ENCODE measurements around the gene POLK. TPM values are rescaled to one million over a fixed set of nuclear protein-coding genes. Genes with fewer than 3 reads are reported as not detected.

The POLK gene
- total RNA-seq, 1 donor from 2014 or later, result 27.6 TPM

GRCh38 chr5:75617736-75618352 lies 106.2 kb downstream of the POLK start:
- Histone ChIP-seq H3K4me1 (ENCODE audit: insufficient read depth, low read length) (peaks cover 19% of the 10 kb centered on the region), H3K36me3 (ENCODE audit: insufficient read depth, low read length) (no peaks in the 10 kb centered on the region), H3K4me3 (ENCODE audit: insufficient read depth, low read depth, low read length) (no peak overlapping the region), H3K27me3 (ENCODE audit: insufficient read depth, low read length) (no peaks in the 10 kb centered on the region), H3K4me2 (ENCODE audit: low read length) (peak overlapping the region; percentile 52), H3K9me3 (ENCODE audit: insufficient read depth, low read depth, low read length) (no peaks in the 10 kb centered on the region), H2AFZ (ENCODE audit: low read depth, low read length) (no peak overlapping the region), H3K27ac (ENCODE audit: low read depth, low read length) (peak overlapping the region; percentile 26), H3K9ac (ENCODE audit: low read length) (peak overlapping the region; percentile 11), H3K79me2 (ENCODE audit: insufficient read depth, low read length) (no peaks in the 10 kb centered on the region), H4K20me1 (ENCODE audit: insufficient read depth, low read length) (no peaks in the 10 kb centered on the region)
- TF ChIP-seq, protein P1, sequence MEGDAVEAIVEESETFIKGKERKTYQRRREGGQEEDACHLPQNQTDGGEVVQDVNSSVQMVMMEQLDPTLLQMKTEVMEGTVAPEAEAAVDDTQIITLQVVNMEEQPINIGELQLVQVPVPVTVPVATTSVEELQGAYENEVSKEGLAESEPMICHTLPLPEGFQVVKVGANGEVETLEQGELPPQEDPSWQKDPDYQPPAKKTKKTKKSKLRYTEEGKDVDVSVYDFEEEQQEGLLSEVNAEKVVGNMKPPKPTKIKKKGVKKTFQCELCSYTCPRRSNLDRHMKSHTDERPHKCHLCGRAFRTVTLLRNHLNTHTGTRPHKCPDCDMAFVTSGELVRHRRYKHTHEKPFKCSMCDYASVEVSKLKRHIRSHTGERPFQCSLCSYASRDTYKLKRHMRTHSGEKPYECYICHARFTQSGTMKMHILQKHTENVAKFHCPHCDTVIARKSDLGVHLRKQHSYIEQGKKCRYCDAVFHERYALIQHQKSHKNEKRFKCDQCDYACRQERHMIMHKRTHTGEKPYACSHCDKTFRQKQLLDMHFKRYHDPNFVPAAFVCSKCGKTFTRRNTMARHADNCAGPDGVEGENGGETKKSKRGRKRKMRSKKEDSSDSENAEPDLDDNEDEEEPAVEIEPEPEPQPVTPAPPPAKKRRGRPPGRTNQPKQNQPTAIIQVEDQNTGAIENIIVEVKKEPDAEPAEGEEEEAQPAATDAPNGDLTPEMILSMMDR (IDR thresholded peaks at IDR 0.05; ENCODE audit: insufficient read depth, low read depth, low read length), result no peak
- no peak for TF ChIP-seq EZH2 (IDR thresholded peaks at IDR 0.05; ENCODE audit: insufficient read depth, low read length)
- FAIRE-seq (peak; percentile 47), DNase-seq (ENCODE audit: low read depth) (peak; percentile 86)
- H3K27me3 Mint-ChIP-seq (ENCODE audit: low read depth, unreplicated experiment), result no peaks in the 10 kb centered on the region
- H3K27ac Mint-ChIP-seq (ENCODE audit: unreplicated experiment), result peak overlapping the region; percentile 91
- peaks cover 20% of the 10 kb centered on the region for H3K4me1 Mint-ChIP-seq (ENCODE audit: low read depth, unreplicated experiment)
- H3K9me3 Mint-ChIP-seq (ENCODE audit: unreplicated experiment), result no peaks in the 10 kb centered on the region
- H3K4me3 Mint-ChIP-seq (ENCODE audit: unreplicated experiment), result peak overlapping the region; percentile 43
- H3K36me3 Mint-ChIP-seq (ENCODE audit: low read depth, unreplicated experiment), result no peaks in the 10 kb centered on the region

GRCh38 chr5:75620184-75620959 lies 108.7 kb downstream of the POLK start:
- H4K20me1 ChIP-seq (ENCODE audit: insufficient read depth, low read length), result no peaks in the 10 kb centered on the region
- TF ChIP-seq, protein P1 (IDR thresholded peaks at IDR 0.05; ENCODE audit: insufficient read depth, low read depth, low read length), result no peak
- TF ChIP-seq EZH2 (IDR thresholded peaks at IDR 0.05; ENCODE audit: insufficient read depth, low read length), result no peak
- no peaks in the 10 kb centered on the region for H3K9me3 ChIP-seq (ENCODE audit: insufficient read depth, low read depth, low read length)
- Mint-ChIP-seq H3K36me3 (ENCODE audit: low read depth, unreplicated experiment) (no peaks in the 10 kb centered on the region), H3K9me3 (ENCODE audit: unreplicated experiment) (no peaks in the 10 kb centered on the region), H3K27me3 (ENCODE audit: low read depth, unreplicated experiment) (no peaks in the 10 kb centered on the region), H3K27ac (ENCODE audit: unreplicated experiment) (no peak overlapping the region), H3K4me1 (ENCODE audit: low read depth, unreplicated experiment) (peaks cover 28% of the 10 kb centered on the region), H3K4me3 (ENCODE audit: unreplicated experiment) (no peak overlapping the region)
- H3K27me3 ChIP-seq (ENCODE audit: insufficient read depth, low read length), result no peaks in the 10 kb centered on the region
- no peak for DNase-seq (ENCODE audit: low read depth)
- no peaks in the 10 kb centered on the region for H3K79me2 ChIP-seq (ENCODE audit: insufficient read depth, low read length)
- H3K36me3 ChIP-seq (ENCODE audit: insufficient read depth, low read length), result no peaks in the 10 kb centered on the region
- peaks cover 19% of the 10 kb centered on the region for H3K4me1 ChIP-seq (ENCODE audit: insufficient read depth, low read length)
- H2AFZ ChIP-seq (ENCODE audit: low read depth, low read length), result no peak overlapping the region
- no peak overlapping the region for H3K4me3 ChIP-seq (ENCODE audit: insufficient read depth, low read depth, low read length)
- no peak overlapping the region for H3K4me2 ChIP-seq (ENCODE audit: low read length)
- no peak for FAIRE-seq
- H3K9ac ChIP-seq (ENCODE audit: low read length), result no peak overlapping the region
- no peak overlapping the region for H3K27ac ChIP-seq (ENCODE audit: low read depth, low read length)

GRCh38 chr5:75622564-75622963 lies 110.9 kb downstream of the POLK start:
- TF ChIP-seq, protein P1 (IDR thresholded peaks at IDR 0.05; ENCODE audit: insufficient read depth, low read depth, low read length), result no peak
- TF ChIP-seq EZH2 (IDR thresholded peaks at IDR 0.05; ENCODE audit: insufficient read depth, low read length), result no peak
- FAIRE-seq, result peak; percentile 26
- Mint-ChIP-seq H3K36me3 (ENCODE audit: low read depth, unreplicated experiment) (no peaks in the 10 kb centered on the region), H3K27ac (ENCODE audit: unreplicated experiment) (no peak overlapping the region), H3K9me3 (ENCODE audit: unreplicated experiment) (no peaks in the 10 kb centered on the region), H3K4me1 (ENCODE audit: low read depth, unreplicated experiment) (peaks cover 12% of the 10 kb centered on the region), H3K27me3 (ENCODE audit: low read depth, unreplicated experiment) (no peaks in the 10 kb centered on the region), H3K4me3 (ENCODE audit: unreplicated experiment) (no peak overlapping the region)
- H3K9me3 ChIP-seq (ENCODE audit: insufficient read depth, low read depth, low read length), result no peaks in the 10 kb centered on the region
- peak; percentile 73 for DNase-seq (ENCODE audit: low read depth)
- H3K4me3 ChIP-seq (ENCODE audit: insufficient read depth, low read depth, low read length), result no peak overlapping the region
- H3K27me3 ChIP-seq (ENCODE audit: insufficient read depth, low read length), result no peaks in the 10 kb centered on the region
- no peak overlapping the region for H3K27ac ChIP-seq (ENCODE audit: low read depth, low read length)
- H3K36me3 ChIP-seq (ENCODE audit: insufficient read depth, low read length), result no peaks in the 10 kb centered on the region
- H3K4me2 ChIP-seq (ENCODE audit: low read length), result no peak overlapping the region
- H2AFZ ChIP-seq (ENCODE audit: low read depth, low read length), result no peak overlapping the region
- H3K9ac ChIP-seq (ENCODE audit: low read length), result no peak overlapping the region
- H3K4me1 ChIP-seq (ENCODE audit: insufficient read depth, low read length), result peaks cover 6% of the 10 kb centered on the region
- no peaks in the 10 kb centered on the region for H4K20me1 ChIP-seq (ENCODE audit: insufficient read depth, low read length)
- H3K79me2 ChIP-seq (ENCODE audit: insufficient read depth, low read length), result no peaks in the 10 kb centered on the region

All from astrocyte (in vitro differentiated cells and primary cell).